KOPT-K1 (cell line): Measurements from ENCODE around the gene LAMB4.

Source experiments
- H3K27ac ChIP-seq: fragments of 200-600 bp; sonication (generic); 2 replicates; pipeline ENCODE4 v1.5.1; 2016; ENCODE audit warnings: antibody characterized with exemption, mild to moderate bottlenecking, low read depth, low read length; ENCODE audit not compliant: poor library complexity, severe bottlenecking
- H3K36me3 ChIP-seq: fragments of 200-600 bp; sonication (generic); 2 replicates; pipeline ENCODE4 v1.5.1; 2017; ENCODE audit warnings: antibody characterized with exemption, mild to moderate bottlenecking, low read length, moderate library complexity; ENCODE audit not compliant: insufficient read depth
- H3K9me3 ChIP-seq: fragments of 200-600 bp; sonication (generic); 2 replicates; pipeline ENCODE4 v1.5.1; 2017; ENCODE audit warnings: antibody characterized with exemption, low read length, mild to moderate bottlenecking; ENCODE audit not compliant: insufficient read depth, poor library complexity, severe bottlenecking

The LAMB4 gene

GRCh38 chr7:108103558-108104298 lies 26.4 kb downstream of the LAMB4 start:
- H3K27ac ChIP-seq: no peak overlapping the region
- no peaks in the 10 kb centered on the region for H3K36me3 ChIP-seq
- H3K9me3 ChIP-seq: no peaks in the 10 kb centered on the region

DNA sequence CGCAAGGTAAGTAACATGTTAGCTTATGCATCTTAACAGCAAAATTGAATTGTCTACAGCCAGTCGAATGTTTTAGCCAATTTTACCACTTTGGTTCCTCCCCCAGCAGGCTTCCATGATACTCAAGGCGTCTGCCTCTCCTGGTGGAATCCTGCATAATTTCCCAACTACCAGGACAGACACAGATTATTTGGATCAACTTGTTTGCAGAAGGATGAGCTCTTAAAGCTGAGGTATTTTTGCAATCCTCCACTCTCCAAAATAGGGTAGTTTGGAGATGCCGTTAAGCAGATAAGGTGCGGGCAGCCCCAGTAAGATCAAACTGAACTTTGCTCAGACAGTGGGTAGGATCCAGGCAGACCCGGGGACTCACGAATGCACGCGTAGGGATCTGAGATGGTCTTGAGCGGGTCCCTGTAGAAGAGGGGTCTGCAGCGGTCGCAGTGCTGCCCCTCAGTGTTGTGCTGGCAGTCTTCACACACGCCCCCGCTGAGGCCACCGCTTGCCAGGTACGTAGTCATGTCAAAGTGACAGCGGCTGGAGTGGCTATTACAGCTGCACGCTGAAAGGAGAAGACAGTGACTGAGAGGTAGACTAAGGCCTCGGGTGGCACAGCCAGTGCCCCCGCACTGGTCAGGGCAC lies 27.4 kb downstream of the LAMB4 start:
- H3K27ac ChIP-seq: no peak overlapping the region
- no peaks in the 10 kb centered on the region for H3K36me3 ChIP-seq
- H3K9me3 ChIP-seq: no peaks in the 10 kb centered on the region

DNA sequence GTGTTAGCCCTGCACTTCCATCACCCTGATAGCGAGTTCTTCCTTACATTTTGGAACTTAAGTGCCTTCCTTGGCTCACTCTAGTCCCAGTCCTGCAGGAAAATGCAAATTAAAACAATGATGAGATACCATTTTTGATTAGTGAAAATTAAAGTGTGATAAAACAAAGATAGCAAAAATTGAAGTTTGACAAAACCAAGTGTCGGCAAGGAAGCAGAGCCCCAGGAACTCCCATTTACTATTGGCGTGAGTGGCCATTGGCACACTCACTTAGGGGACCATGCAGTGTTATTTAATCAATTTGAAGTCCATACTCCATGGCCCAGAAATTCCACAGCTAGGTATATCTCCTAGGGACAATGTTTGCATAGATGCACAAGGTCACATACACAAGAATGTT lies 28.4 kb downstream of the LAMB4 start:
- Histone ChIP-seq H3K27ac (no peak overlapping the region), H3K36me3 (no peaks in the 10 kb centered on the region), H3K9me3 (no peaks in the 10 kb centered on the region)

DNA sequence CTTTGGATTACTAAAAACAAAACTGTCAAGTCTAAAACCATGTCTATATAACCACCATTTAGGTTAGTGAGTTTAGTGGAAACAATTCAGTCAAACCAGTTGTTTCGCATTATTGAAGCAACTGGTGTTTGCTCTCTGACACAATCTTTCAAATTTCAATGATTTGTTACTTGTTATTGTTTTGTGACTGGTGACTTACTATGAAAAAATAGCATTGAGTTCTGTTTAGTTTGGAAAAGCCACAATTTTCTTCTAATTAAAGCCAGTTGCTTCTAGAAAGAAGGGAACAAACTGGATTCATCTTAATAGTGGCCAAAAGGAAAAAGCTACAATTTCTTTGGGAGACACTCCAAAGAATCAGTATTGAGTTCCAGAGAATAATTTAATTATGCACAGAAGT lies 30.4 kb downstream of the LAMB4 start:
- Histone ChIP-seq H3K9me3 (no peaks in the 10 kb centered on the region), H3K36me3 (no peaks in the 10 kb centered on the region), H3K27ac (no peak overlapping the region)

DNA sequence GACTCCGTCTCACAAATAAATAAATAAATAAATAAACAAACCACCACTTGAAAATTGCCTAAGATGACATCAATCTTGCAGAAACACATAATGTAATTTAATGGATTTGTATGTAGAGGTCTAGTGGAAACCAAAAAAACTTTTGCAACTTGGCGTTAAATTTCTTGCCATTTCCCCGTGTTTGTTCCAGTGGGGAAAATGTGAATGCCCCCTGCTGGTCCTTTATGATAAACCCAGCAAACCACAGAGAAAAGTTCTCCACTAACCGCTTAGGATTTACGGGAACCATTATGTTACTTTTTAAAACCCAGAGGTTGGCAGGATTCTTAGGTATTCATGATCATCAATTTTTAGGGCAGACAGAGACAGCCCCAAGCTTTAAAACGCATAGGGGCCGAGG lies 32.5 kb downstream of the LAMB4 start:
- no peak overlapping the region for H3K27ac ChIP-seq
- H3K9me3 ChIP-seq: no peaks in the 10 kb centered on the region

DNA sequence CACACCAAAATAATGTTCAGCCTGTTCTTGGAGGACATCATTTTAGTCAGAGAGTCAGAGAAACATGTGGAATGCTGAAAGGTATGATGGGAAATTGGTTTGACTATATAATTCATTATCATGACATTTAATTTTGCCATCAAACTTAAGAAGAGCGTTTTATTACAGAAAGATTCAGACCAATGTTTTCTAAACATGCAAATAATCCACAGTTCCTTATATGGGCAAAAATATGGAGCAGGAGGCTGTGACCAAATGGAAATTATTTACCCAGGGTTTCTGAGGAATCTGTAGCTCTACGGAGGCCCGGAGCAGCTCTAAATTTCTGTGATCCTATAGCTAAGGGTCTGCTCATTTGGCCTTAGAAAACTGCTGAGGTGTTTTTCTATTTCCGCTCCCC lies 33.2 kb downstream of the LAMB4 start:
- no peaks in the 10 kb centered on the region for H3K9me3 ChIP-seq
- H3K27ac ChIP-seq: no peak overlapping the region
- no peaks in the 10 kb centered on the region for H3K36me3 ChIP-seq

More for the DNA sequence above, 32.5 kb downstream of the LAMB4 start:
- H3K36me3 ChIP-seq: no peaks in the 10 kb centered on the region

GRCh38 chr7:108094933-108095710 lies 35.0 kb downstream of the LAMB4 start:
- Histone ChIP-seq H3K9me3 (no peaks in the 10 kb centered on the region), H3K27ac (no peak overlapping the region), H3K36me3 (no peaks in the 10 kb centered on the region)

GRCh38 chr7:108094346-108094745 lies 35.8 kb downstream of the LAMB4 start:
- Histone ChIP-seq H3K27ac (no peak overlapping the region), H3K9me3 (no peaks in the 10 kb centered on the region), H3K36me3 (no peaks in the 10 kb centered on the region)

DNA sequence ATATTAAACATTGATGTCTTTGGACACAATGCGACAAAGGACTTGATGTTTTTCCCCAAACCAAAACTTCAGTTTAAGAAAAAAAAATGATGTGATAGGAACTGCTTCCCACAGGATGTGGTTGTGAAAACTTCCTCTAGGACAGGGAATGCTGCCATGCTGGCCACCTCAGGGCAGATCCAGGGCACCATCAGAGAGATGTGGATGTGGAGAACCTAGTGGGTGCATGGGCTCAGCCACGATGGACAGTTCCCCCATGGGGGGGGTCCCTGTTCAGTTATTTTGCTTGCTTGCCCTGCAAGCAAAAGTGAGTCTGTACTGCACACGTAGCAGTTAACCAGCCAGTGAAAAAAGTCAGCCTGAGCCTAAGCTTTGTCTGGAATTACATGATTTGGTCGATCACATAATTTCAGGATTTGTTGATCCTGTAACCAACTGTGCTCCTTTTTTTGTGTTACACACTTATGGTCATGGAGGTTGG lies 36.3 kb downstream of the LAMB4 start:
- Histone ChIP-seq H3K27ac (no peak overlapping the region), H3K9me3 (no peaks in the 10 kb centered on the region), H3K36me3 (no peaks in the 10 kb centered on the region)

- Histone ChIP-seq H3K36me3 (no peaks in the 10 kb centered on the region), H3K9me3 (no peaks in the 10 kb centered on the region), H3K27ac (no peak overlapping the region)
These were observed 36.8 kb downstream of the LAMB4 start for GRCh38 chr7:108093341-108093740.

DNA sequence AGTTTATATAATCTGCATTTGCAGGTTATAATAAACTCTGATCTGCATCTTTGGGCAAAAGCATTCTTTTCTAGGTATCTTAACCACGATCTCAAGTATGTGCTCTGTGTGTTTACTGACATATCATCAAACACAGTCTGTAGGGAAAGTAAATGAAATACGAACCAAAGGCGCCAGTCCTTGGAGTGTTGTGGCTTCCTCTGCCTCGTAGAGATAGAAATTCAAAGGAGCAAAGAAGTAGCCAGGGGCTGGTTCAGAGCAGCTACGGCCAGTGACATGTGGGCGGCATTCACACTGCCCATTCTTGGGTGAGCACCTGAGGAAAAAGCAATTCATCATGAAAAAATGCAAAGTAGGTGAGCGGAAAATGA lies 38.7 kb downstream of the LAMB4 start:
- no peak overlapping the region for H3K27ac ChIP-seq
- H3K36me3 ChIP-seq: no peaks in the 10 kb centered on the region

DNA sequence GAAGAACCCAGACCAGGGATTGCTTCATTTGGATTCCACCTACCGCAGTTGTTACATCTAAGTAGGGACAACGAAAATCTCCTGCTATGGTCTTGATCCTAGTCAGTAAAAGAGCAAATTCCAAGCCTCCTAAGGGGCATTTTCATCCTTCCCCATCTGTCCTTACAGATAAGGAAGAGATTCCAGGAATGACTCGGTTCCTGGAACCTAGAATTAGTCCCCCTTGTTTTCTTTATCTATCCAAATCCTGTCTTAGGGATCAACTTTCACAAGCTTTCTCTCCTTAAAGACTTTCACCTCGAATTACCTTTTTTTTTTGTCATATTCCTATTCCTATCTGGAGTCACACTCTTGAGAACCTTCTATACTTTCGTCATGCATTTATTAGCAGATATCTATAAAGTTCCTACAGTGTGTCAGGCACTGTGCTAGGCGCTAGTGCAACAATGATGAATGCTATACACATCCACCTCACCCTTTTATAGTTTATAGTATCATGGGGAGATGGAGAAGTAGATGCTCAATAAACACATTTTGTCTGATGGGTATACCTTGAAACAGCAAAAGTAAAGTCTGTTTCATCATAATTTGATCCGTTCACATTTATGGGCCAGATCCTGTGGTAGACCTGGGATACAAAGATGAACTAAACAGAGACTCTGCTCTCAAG lies 39.2 kb downstream of the LAMB4 start:
- Histone ChIP-seq H3K27ac (no peak overlapping the region), H3K9me3 (no peaks in the 10 kb centered on the region), H3K36me3 (no peaks in the 10 kb centered on the region)

More for the DNA sequence above, 38.7 kb downstream of the LAMB4 start:
- no peaks in the 10 kb centered on the region for H3K9me3 ChIP-seq

DNA sequence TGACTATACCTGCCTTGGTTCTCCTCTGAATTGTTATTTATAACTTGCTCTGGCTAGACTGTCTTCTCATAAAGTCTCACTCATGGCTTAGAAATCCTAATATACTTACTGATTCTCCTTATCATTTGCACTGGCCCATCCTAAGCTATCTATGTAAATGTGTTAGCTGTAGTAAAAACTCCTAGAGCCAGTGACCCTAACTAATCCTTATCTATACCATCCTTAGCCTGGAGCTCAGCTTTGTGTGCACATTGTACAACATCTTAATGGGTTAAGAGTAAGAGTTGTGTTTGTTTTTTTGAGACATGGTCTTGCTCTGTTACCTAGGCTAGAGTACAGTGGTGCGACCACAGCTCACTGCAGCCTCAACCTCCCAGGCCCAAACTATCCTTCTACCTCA lies 40.8 kb downstream of the LAMB4 start:
- no peaks in the 10 kb centered on the region for H3K36me3 ChIP-seq
- no peak overlapping the region for H3K27ac ChIP-seq
- H3K9me3 ChIP-seq: no peaks in the 10 kb centered on the region

DNA sequence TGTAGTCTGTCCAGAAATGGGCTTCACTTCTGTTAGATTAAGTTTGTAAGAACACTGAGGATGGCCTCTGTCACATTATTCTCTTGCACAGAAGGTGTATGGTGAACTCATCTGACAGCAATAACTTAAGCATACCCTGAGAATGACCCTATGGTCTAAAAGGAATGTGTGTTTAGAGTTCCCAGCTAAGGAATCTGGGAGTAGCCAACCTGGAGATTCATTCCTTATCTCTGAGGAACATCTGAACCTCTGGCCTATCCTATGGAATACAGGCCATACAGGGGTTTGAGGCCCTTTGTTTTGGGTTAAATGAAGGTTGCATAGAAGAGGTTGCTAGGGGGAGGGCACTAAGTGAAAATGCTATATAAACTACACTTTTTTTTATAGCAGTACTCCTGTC lies 41.4 kb downstream of the LAMB4 start:
- Histone ChIP-seq H3K36me3 (no peaks in the 10 kb centered on the region), H3K27ac (no peak overlapping the region)

DNA sequence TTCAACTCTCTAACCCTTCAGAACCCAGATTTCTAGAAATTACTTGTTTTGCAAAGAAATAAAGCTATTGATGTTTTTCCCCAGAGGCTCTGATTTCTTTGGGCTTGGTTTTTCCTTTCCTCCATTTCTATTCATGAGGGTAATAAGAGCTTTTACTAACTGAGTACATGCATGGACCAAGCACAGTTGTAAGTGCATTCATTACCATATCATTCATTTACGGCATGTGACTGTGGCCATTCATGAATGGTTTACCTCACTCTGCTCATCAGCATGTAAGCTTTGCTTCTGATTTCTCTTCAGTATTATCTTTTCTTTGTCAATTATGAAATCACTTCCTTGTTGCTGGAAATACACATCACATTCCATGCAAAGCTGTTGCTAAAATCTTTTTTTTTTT lies 42.4 kb downstream of the LAMB4 start:
- Histone ChIP-seq H3K27ac (no peak overlapping the region), H3K9me3 (no peaks in the 10 kb centered on the region), H3K36me3 (no peaks in the 10 kb centered on the region)

More for the DNA sequence above, 41.4 kb downstream of the LAMB4 start:
- no peaks in the 10 kb centered on the region for H3K9me3 ChIP-seq
